GM19328 (cell line): ENCODE measurements around the gene SMNDC1.
A peak's percentile ranks its signal among the peaks of the same experiment; 100 is the strongest.

Experiments used
- ATAC-seq: cut with Tn5 transposase; IDR thresholded peaks from one replicate; pipeline ENCODE4 v1.9.1; 2021; ENCODE audit warnings: mild to moderate bottlenecking, moderate library complexity; ENCODE audit not compliant: unreplicated experiment

Gene SMNDC1

GRCh38 chr10:110330675-110331074 is 26.0 kb upstream of the SMNDC1 start:
- no peak for ATAC-seq

- no peak for ATAC-seq
Measured at GRCh38 chr10:110327262-110327914, 22.7 kb upstream of the SMNDC1 start.

DNA sequence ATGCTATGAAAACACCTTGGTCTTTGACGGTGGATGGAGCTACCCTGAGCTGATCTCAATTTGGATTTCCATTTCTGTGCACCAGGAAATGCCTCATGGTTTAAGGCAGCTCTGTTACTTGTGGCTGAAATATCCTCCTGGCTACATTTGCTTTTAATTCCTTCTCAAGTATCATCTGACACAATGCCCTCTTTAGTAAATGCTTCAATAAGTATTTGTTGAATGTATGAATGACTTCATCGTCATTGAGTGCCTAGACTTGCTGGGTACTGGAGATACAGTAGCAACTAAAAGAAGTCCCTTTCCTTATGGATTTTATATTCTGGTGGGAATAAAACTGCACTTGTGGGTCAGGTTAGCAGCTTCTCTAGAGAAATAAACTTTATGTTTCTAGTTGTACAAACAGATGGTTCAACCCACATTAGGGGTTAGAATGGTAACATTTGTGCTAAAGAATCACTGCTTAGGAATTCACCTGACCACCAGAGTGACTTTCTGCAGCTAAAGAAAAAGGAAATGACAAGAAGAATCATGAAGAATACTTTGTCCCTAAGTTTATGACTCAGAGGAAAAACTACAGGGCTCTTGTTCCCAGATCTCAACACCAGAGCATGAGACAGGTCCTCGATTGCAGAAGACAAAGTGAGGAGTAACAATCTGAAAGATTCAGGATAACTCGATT is 21.8 kb upstream of the SMNDC1 start:
- no peak for ATAC-seq

GRCh38 chr10:110324805-110325280 is 20.1 kb upstream of the SMNDC1 start:
- no peak for ATAC-seq

- no peak for ATAC-seq
Measured at GRCh38 chr10:110324201-110324804, 19.6 kb upstream of the SMNDC1 start.

- no peak for ATAC-seq
Measured at GRCh38 chr10:110323503-110323902, 18.8 kb upstream of the SMNDC1 start.

DNA sequence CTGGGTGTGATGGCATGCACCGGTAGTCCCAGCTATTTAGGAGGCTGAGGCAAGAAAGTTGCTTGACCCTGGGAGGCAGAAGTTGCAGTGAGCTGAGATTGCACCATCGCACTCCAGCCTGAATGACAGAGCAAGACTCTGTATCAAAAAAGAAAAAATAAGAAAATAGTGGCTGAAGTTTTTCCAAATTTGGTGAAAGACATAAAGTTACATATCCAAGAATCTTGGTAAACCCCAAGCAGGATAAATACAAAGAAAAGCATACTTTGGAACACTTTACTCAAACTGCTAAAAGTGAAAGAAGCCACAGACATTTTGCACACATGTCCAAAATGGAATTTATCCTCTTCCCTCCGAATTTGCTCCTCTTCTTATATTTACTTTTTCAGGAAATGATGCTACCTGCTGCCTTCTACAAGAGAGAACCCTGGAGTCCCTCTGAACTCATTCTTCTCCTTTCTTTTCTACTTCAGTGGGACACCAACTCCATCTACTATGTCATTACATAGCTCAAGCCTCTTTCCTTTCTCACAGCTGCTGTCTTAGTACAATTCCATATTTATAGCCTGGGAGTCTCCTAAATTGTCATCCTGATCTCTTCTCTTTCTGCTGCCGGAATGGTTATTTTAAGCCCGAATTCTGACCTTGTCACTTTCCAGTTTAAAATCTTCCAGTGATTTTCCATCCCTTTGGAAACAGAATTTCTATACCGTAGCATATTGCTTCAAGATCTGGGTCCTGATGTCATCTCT is 17.3 kb upstream of the SMNDC1 start:
- no peak for ATAC-seq

GRCh38 chr10:110317866-110318850 is 13.4 kb upstream of the SMNDC1 start:
- ATAC-seq = no peak

DNA sequence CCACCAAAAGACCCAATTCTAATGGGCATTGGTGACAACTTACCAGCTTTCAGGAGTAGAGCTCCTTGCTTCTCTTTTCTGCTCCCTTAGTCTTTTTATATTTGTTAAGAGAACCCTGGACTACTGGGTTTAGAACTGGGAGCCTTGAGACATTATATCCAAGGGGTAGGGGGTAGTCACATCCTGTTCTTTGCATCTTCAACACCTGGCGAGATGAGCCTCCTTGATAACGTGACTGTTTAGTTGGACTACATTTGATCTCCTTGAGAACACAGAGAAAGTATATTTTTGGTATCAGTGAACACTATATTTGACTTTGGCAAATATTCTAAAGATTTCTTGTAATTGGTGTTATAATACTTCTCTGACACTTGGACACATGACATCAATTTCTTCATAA is 9.0 kb upstream of the SMNDC1 start:
- ATAC-seq = no peak

GRCh38 chr10:110312206-110312605 is 7.5 kb upstream of the SMNDC1 start:
- no peak for ATAC-seq

GRCh38 chr10:110311357-110311949 is 6.7 kb upstream of the SMNDC1 start:
- no peak for ATAC-seq

- no peak for ATAC-seq
Measured at GRCh38 chr10:110310741-110311140, 6.0 kb upstream of the SMNDC1 start.

GRCh38 chr10:110307805-110308204 is 3.1 kb upstream of the SMNDC1 start:
- no peak for ATAC-seq

DNA sequence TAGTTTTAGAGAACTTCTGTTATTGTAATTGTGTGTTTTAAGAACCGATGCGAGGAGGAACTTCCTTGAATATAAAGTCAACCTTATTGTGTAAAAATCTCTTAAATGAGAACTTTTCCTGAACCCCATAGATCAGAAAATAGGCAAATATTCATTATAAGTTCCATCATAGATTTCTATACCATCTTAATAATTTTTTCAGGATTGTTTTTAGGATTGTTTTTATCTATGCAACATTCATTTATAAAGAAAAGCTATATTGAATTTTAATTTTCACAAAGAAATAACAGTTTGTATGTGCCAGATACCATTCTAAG is 1.7 kb upstream of the SMNDC1 start:
- no peak for ATAC-seq

DNA sequence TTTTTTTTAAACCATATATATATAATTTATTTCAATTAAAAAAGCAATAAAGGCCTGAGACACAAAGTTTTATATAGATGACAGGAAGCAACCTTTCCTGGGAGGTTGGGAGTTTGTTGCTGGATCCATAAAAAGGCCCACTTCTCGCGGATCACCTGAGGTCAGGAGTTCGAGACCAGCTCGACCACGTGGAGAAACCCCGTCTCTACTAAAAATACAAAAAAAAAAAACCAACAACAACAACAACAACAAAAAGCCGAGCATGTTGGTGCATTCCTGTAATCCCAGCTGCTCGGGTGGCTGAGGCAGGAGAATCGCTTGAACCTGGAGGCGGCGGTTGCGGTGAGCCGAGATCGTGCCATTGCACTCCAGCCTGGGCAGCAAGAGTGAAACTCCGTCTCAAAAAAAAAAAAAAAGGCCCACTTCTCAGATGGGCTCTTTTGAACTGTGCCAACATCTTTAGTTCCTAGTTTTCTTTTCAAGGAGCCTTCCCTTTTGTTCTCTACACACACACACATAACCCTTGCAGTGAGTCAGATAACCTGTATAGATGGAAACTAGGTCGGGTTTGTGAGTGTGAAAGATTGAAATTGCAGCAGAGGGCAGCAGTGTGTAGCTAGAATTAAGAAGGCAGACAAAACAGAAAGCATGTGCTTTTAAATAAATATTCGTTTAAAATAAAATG is 1.2 kb upstream of the SMNDC1 start:
- ATAC-seq = no peak

GRCh38 chr10:110304394-110304779 is 333 bp downstream of the SMNDC1 start:
- ATAC-seq = peak; percentile 34

DNA sequence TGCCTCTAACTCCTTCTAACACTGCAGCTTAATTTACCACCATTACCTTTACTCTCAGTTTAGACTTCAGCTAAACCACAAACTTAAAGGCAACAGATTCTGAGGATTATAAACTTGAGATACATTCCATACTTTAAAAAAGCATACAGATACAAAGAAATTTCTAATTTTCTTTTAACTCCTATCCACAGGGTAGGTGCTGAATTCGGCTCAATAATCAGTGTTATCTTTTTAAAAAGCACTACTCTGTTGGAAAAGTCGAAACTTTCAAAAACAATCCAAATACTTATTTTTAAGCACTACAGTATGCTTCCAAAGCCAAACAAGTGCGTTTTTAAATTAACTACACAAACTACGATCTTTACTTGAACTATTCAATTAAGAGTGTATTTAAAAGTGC is 1.0 kb downstream of the SMNDC1 start:
- no peak for ATAC-seq

DNA sequence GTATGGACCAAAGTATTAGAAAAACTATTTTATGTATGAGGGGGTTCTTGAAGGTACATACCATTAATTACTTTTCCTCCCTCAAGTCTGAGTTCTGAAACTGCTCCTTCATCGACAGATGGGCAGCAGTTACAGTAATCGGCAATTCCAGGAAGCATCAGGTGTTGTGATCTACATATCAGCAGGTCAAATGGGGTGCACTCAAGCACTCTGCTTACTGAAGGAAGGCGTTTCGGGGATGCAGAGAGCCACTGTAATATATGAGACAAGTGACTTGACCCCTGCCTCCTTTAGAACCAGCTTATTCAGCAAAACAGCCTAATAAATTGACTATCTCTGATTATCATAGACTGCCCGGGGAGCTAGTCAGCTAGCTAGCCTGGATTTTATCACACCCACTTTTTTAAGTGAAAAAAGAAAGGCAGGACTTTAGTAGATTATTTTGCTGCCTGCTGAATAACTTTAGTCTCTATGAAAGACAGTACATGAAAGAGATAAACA is 4.2 kb downstream of the SMNDC1 start:
- ATAC-seq = no peak

GRCh38 chr10:110296966-110297365 is 7.8 kb downstream of the SMNDC1 start:
- no peak for ATAC-seq
